ENCODE measurements around the gene CDH13.

CDH13 gene

DNA sequence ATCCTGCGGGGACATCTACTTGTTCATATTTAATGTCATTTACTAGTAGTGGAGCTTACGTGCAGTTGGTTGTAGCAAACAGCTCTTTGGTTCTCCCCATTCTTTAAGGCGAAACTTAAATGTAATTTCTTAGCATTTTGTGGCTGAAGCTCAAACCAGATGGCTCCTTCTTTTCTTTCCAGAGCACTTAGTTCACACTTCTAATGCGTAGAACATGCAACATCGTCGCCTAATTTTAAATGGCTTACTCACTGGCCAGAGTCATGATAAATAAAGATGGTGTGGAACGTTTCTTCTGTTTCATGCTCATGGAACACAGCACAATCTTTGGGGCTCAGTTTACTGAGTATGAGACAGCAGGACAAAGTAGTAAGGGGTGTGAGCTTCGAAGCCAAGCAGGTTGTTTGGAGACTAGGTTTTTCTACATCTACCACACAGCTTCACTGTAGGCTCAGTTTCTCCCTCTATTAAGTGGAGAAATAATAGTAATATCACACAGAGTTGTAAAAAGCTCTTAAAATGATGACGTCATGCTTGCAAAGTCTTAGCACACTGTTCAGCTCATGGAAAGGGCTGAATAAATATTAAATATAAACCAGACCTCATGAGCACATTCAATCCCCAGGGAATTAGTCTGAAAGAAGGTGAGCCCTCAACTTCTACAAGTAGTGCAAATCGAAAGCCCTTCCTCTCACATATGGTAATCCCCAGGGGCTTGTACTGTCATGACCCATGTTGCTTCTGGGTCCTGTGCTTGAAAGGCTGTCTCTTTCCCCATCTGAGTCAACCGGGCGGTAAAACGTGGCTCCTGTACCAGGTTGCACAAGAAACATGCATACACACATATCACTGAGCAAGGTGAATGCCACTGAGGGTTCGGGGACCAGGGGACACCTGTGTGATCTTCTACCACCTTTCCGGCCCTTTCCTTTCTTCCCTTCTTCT lies 384.3 kb downstream of the CDH13 start:
- no peak for DNase-seq

DNA sequence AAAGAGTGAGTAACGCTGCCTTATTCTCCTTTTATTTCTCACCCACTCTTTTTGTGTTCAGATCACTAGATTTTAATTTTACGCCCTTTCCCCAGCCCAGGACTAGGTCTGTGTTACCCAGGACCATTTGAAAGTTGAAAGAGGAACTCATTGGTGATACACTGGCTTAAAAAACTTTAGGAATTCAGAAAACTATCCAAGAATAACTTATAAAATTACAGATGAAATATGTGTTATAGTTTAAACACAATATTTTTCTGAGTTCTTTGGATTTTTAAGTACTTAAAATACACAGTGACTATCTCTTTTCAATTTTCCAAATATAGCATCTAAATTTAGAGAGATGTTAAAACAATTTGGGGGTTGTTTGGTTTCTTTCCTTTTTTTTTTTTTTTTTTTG lies 385.2 kb downstream of the CDH13 start:
- no peak for DNase-seq

DNA sequence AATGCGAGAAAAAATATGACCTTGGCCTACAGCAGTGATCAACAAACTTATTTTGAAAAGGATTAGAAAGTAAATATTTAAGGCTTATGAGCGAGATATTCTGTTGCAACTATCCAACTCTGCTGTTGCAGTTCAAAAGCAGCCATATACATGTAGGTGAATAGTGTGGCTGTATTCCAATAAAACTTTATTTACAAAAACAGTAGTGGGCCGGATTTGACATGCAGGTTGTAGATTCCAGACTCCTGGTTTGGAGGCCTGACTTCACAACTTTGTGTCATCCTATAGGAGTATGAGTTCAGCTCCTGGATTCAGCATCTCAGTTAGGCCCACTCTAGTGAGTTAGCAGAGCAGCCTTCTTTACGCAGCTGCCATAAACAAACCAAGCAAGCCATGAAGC lies 386.3 kb downstream of the CDH13 start:
- no peak for DNase-seq

DNA sequence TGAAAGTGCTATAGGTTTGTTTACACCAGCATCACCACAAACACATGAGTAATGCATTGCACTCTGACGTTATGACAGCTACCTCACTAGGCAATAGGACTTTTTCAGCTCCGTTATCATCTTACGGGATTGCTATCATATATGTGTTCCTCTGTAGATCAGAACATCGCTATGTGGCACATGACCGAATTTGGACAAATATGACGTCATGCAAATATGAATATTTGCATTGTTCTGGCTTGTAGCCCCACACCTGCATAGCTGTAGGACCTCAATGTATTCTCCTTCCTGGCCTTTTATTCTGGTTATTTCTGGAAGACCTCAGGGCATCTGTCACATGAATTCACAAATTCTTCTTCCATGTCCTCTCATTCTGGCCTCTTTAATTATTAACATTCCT lies 393.2 kb downstream of the CDH13 start:
- DNase-seq, result no peak

DNA sequence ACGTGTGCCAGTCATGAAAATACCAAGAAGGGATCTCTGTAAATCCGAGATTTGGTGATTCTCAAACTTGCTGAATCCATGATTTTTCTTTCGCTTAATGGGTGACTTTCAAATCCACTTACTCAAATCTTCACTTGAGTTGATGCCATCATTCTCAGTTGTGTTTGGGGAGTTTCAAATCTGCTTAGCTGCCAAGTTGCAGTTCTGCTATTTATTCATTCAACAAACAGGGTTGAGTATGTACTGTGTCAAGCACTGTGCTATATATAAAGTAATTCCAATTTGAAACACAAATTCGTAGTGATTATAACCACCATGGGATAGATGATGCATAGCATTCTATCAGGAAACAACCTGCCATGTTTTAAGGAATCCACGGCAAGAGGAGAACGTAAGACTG lies 394.3 kb downstream of the CDH13 start:
- DNase-seq, result no peak

DNA sequence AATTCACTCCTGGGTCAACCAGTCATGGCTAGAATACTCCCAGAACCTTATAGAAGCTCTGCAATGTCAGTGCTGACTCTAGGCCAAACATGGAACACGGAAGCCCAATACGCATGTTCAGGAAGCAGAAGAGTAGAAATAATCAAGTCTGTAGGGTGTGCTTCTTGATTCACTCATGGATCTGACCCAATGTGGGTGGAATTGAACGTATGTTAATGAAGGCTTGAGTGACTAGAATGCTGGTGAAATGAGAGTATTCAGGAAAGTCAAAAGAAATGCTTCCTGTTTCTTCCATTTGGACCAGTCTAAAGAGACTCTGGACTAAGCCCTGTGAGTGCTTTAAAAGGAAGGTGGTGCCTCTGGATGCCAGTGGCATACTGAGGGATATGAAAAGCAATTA lies 395.0 kb downstream of the CDH13 start:
- no peak for DNase-seq

DNA sequence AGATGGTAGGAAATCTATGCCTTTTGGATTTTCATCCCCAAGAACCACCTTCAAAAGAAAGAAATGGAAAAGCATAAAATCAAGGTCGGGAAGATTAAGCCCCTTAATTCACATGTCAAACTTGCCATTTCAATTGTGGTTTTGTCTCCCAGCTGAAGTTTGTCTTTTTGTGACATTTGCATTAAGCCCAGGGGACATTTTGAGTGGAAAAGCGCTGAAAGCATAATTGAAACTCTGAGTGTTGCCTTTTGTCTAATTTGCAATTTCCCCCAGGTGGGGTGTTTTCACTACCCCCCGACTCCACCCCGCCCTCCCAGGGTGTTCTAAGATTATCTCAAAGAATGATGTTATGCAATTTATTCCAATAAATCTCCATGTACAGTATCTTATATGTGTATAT lies 396.2 kb downstream of the CDH13 start:
- DNase-seq, result no peak

DNA sequence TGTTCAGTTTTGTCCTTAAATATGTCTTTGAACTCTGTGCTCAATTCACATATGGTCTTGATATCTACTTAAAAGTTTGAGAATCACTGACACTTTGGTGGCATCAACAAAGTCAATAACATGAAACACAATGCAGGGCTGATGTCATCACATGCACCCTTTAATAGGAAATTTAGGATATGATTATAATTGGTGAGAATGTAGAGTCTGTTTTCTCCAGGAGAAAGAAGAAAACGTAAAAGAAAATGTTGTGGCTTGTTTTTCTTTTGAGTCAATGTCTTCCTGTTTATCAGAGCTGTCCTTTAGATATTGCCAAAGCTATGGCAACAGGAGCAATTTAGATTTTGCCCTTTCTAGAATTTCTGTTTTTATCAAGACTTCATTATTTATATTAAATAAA lies 396.9 kb downstream of the CDH13 start:
- DNase-seq, result no peak

DNA sequence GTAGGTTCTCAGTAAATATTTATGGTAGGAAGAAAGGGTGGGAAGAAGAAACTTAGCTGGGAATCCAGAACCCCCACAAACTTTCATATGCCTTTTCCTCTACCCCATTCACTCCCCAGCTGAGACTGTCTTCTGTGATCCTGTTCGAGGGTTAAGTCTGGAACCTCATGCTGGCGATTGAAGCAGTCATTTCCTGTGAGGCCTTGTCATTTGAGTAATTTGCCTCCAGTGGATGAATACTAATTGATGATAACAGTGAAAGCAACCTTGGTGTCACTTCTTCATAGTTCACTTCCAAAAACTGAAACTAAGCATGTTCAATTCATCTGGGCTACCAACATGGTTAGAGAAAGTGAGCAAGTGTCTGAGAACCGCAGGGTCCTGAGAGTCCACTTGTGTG lies 401.2 kb downstream of the CDH13 start:
- DNase-seq, result no peak

DNA sequence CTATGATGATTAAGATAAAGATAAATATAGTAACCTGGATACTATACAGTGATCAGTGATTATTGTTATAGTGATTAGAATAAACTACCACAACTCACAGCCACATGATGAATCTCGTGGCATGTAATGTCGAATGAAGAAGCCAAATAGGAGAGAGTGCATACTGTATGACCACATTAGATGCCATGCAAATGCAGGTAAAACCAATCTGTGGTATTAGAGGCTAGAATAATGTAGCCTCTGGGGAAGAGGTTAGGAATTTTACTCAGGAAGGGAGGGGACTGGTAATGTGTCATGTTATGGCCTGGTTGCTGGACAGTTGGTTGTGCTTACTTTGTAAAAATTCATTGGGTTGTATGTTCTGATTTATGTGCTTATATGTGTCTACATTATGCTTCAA lies 402.7 kb downstream of the CDH13 start:
- no peak for DNase-seq

DNA sequence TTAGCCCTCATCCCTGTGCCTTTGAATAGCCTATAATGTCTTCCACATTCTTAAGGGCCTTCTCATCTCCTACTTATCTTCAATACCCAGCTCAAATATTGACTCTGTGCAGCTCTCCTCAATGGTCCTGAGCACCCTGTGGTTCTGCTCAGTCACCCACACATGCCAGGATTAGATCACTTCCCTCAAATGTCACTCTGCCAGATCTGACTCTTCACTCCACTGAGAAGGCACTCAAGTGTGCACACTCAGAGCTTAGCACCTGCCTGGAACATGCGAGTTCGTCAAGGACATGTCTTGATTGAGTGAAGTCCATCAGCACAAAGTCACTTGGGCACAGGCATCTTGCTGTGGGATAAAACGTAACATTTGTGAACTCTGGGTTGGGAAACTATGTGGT lies 404.8 kb downstream of the CDH13 start:
- DNase-seq, result no peak

DNA sequence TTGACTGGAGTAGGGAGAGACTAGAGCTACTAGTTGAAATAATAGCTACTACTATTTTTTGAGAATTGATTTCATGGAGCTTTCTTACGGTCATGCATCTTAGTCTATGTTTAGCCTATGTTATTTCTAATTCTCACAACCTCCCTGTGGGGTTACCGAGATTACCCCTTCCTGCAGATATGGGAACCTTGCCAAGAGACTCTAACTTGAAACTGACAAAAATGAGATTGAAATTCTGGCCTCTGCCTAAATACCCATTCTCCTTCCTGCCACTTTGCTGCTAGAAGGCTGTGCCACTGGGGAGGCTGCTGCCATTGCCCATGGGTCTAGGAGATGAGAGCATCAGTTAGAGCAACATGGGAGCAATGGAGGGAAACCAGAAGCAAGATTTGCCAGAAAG lies 410.3 kb downstream of the CDH13 start:
- DNase-seq, result no peak

DNA sequence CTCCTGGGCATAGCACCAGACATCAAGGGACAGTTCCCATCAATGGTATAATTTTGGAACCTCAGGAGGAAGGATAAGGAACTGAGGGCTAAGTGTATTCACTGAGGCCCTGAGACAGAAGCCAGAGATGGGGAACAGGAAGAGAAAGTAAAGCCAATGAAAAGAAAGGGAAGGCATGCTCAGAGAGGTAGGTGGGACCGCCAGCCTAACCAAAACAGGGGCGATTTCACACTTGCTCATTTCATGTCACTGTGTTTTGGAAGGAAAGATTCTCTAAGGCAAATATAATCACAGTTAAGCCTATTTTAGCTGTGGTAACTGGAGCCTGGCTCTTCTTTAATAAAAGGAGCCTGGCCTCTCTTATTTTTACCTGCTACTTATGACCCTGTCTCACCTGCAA lies 411.1 kb downstream of the CDH13 start:
- DNase-seq, result no peak

DNA sequence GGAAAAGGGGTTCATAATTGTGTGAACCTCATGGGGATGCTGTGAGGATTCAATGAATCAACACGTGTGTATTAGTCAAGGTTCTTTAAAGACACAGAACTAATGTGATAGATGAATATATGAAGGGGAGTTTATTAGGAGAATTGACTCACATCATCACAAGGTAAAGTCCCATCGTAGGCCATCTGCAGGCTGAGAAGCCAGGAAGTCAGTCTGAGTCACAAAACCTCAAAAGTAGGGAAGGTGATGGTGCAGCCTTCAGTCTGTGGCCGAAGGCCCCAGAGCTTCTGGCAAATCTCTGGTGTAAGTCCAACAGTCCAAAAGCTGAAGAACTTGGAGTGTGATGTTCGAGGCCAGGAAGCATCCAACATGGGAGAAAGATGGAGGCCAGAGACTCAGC lies 413.4 kb downstream of the CDH13 start:
- no peak for DNase-seq

DNA sequence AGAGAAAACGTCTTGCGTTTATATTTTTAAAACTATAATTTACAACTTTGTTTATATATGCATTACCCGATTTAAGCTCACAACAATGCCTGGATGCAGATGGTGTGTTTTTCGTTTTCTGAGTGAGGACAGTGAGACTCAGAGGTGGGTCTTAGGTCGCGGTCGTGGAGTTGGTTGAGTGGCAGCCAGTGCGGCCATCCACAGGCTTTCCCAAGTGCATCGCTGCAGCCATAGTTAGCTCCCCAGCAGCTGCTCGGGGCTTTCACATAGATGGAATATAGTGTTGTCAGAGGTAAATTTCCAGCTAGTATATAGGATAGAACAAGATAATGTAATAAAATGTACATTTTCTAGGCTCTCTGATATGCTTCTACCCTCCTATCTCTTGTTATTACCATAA lies 417.8 kb downstream of the CDH13 start:
- DNase-seq, result no peak

DNA sequence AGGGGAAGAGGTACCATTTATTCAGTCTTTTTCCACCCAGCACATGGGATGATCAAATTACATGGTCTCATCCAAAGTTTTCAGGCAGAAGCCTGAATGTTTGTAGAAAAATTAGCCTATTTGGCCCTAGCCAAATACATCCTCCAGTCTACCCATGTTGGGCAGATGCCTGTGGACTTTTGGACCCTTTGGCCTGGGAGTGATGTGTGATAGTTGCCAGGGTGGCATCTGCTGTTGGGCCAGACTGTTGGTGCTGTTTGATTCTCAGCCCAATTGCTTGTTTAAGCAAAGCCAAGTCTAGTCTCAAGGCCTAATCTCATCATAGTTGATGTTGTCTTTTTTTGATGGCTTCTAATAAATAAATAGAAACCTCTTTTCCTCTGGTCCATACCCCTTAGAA lies 419.0 kb downstream of the CDH13 start:
- no peak for DNase-seq

DNA sequence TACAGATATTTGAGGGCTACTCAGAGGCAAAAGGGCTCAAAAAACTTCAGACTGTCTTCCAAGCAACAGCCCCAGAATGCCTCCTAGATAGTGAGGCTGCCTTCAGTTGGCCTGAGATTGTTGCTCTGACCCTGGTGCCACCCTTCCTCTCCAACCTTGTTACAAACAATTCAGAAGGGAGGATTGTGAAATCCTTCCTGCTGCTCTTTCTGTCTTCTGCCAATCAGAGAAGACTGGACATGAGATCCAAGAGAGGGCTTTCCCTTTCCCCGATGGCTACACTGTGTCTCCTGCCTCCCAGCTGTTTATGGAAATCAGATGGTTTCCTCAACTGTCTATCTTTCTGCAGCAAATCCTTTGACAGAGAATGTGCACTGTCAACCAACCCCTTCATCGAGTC lies 419.9 kb downstream of the CDH13 start:
- DNase-seq, result no peak

DNA sequence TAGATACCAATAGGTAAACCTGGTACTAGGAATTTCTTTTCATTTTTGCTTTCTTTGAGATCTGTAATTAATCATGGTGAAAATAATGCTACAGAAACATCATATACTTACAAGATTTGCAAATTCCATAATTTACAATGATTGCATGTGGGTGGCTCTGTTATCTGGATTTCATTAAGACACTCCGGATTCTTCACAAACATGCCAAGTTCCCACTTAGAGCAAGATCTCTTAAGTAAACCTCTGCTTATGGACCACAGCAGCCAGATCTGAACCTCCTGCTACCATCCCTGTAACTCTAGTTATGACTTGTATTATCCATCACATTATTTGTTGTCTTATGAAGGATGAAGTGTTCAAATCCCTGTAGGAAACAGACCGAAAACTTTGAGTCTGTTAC lies 424.7 kb downstream of the CDH13 start:
- DNase-seq, result no peak

DNA sequence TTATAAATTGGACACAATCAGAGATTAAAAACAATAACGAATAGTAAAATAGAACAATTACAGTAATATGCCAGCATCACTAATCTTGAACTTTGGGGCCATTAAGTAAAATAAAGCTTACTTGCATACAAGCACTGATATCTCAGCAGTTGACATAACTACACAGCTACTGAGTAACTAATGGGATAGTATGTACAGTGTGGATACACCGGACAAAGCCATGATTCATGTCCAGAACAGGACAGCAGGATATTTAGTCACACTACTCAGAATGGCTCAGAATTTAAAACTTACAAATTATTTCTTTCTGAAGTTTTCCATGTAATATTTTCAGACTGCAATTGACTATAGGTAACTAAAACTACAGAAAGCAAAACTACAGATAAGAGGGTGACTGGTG lies 427.5 kb downstream of the CDH13 start:
- DNase-seq, result no peak

DNA sequence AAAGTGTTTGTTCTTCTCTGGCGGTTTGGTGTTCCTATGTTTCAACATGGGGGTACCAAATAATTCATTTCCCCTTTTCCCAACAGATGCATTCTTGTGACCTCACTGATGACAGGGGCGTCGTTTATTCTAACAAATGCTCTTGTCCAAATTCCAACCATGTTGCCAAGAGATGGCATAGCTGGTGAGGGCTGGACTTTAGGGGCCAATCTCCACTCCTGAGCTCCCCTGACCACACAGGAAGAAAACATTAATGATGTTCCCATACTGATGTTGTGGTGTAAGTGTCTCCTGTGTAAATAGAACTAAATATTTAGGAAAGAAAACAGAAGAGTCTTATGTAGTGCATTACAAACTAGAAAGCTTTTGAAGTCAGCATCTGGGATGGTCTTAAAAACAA lies 431.6 kb downstream of the CDH13 start:
- DNase-seq, result no peak

DNA sequence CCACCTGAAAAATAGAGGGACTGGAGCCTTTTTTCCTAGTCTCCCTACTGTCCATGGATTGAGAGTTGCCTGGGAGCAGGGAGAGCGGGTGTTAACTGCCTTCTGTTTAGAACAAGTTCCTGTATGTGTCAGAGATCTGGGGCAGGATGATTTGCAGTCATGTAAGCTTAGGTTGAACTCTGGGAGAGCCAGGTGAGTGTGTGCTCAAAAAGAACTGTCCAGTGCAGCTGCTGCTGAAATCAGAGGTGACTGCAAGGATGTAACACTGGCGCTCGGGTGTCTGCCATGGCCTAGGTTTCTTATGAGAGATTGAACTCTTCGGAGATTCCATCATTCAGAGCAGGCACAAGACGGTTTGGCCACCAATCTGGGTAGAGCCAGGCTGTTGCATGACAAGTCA lies 432.5 kb downstream of the CDH13 start:
- DNase-seq, result no peak

DNA sequence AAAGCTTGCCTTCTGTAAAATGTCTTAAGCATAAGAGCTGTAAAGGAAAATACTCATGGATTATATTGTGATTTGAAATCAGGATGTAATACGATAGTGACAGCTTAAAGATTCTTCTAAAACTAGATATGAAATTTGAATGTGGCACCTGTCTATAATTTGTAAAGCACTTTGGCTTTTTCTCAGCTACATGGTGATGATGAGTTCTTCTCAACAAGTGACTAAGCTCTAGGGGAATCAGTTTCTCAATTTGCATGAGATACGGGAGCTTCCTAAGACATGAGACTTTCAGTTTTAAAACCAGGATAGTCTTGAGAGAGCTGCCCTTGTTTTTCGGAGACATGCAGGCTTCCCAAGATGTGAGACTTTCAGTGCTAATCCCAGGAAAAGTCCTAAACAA lies 439.2 kb downstream of the CDH13 start:
- no peak for DNase-seq

DNA sequence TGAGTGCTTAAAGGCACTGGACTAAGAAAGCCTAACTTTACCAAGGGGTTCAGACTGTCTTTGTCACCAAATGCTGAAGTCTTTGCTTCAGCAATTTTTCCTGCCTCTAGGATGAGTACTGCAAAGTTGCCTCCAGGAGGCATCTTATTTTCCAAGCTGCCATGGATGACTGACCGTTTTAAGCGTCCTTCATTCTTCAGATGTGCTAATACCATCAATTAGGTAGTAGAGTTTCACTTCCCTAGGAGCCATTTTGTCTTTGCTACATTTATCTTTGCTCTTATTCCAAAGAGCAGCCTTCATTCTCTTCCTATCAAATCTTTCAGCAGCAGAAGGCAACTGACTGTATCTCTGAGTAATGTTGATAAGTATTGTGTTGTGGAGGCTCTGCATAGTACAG lies 440.1 kb downstream of the CDH13 start:
- no peak for DNase-seq

DNA sequence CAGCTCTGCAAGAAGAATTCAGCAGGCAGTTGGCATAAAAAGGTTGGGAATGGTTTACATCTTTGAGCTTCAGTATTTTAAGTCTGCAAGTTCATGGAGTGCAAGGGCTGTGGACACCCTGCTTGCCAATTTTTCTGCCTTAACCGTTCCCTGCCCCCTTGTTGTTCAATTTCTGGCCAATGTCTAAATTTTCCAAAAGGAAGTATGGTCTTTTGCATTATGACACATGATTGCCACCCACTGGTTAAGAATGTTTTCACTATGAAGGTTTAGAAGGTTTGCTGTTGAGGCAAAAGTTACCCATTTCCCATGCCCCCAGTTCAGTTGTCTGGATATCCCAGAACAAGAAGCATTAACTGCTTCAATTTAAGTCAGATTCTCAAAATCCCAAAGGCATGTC lies 441.9 kb downstream of the CDH13 start:
- DNase-seq, result no peak
